A549 (cell line): ENCODE results near the gene CLDN11.

Experiments
- CEBPB ChIP-seq, 2 experiments: fragments of >200 bp in 1 of 2; sonication (Bioruptor Twin) in 1 of 2; formaldehyde crosslinking in 1 of 2; IDR thresholded peaks; 2 replicates each; pipeline ENCODE4 v1.6.1; 2012 to 2016
- EHMT2 ChIP-seq: fragments of 200-600 bp; sonication (generic); IDR thresholded peaks from 2 replicates; pipeline ENCODE4 v1.6.1; 2016; ENCODE audit warnings: antibody characterized with exemption, low read depth, mild to moderate bottlenecking, moderate library complexity
- EP300 ChIP-seq, 2 experiments: fragments of >200 bp; sonication (Bioruptor Twin); formaldehyde crosslinking; IDR thresholded peaks; 2 replicates in 1 of 2; 3 replicates in 1 of 2; pipeline ENCODE4 v1.6.1; 2016 to 2017
- FOSL2 ChIP-seq, 2 experiments: fragments of 450-650 bp in 1 of 2; fragments of >200 bp in 1 of 2; sonication (Bioruptor Twin) in 1 of 2; formaldehyde crosslinking; IDR thresholded peaks; 2 replicates each; pipeline versions ENCODE4 v1.5.0 to v1.6.1; 2016 to 2020; ENCODE audit warnings: mild to moderate bottlenecking in 1 of 2, moderate library complexity in 1 of 2
- JUNB ChIP-seq: fragments of >200 bp; sonication (Bioruptor Twin); formaldehyde crosslinking; IDR thresholded peaks from 2 replicates; pipeline ENCODE4 v1.6.1; 2016
- MAZ ChIP-seq: fragments of 150-350 bp; IDR thresholded peaks from 2 replicates; pipeline ENCODE4 v1.6.1; 2014; ENCODE audit warnings: antibody characterized with exemption, low read depth, low read length, borderline replicate concordance
- POLR2A ChIP-seq: IDR thresholded peaks from 2 replicates; pipeline ENCODE4 v1.6.1; 2012; ENCODE audit warnings: mild to moderate bottlenecking, low read length
- RAD21 ChIP-seq, 2 experiments: fragments of >200 bp in 1 of 2; sonication (Bioruptor Twin) in 1 of 2; formaldehyde crosslinking in 1 of 2; IDR thresholded peaks in 1 of 2; conservative IDR thresholded peaks in 1 of 2; 2 replicates in 1 of 2; 3 replicates in 1 of 2; pipeline ENCODE4 v1.6.1; 2012 to 2018; ENCODE audit warnings: inconsistent platforms in 1 of 2
- ZNF302 ChIP-seq: fragments of 250-450 bp; sonication (Bioruptor Pico); IDR thresholded peaks from 2 replicates; pipeline ENCODE4 v1.9.0; 2021; ENCODE audit warnings: inconsistent platforms, mild to moderate bottlenecking, moderate library complexity
- TF ChIP-seq, protein P1 (sequence below): fragments of >200 bp; sonication (Bioruptor Twin); formaldehyde crosslinking; IDR thresholded peaks from 3 replicates; pipeline ENCODE4 v1.5.1; 2016
- TF ChIP-seq, protein P2 (sequence below): IDR thresholded peaks from 2 replicates; pipeline ENCODE4 v1.6.1; 2012
- TF ChIP-seq, protein P3 (sequence below): fragments of 450-650 bp; IDR thresholded peaks from 2 replicates; pipeline ENCODE4 v1.6.1; 2014; ENCODE audit warnings: antibody characterized with exemption
- TF ChIP-seq, protein P4 (sequence below): IDR thresholded peaks from 2 replicates; pipeline ENCODE4 v1.6.1; 2012

DNA sequence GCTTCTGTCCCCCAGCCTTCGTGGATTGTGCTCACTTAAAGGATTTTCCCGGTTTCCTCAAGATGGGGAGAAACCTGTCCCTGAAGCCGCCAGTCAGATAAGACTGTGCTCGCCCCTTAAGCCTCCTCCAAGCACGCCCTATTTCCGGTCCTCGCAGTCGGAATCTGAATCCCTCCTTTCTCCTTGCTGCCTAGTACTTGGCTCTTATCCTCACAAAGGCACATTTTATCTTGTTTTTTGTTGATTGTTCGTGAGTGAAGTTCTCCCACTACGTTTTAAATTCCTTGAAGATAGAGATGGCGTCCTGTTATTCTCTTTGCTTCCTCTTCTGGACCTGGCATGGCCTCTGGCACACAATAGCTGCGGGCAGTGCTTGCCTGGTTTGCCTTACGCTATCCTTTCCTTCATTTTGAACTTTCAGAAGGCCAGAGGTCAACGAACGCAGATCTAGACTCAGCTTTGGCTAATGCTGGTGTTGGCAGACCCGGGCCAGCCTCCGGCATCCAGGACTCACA, 1.7 kb downstream of the CLDN11 start:
- TF ChIP-seq, protein P1, sequence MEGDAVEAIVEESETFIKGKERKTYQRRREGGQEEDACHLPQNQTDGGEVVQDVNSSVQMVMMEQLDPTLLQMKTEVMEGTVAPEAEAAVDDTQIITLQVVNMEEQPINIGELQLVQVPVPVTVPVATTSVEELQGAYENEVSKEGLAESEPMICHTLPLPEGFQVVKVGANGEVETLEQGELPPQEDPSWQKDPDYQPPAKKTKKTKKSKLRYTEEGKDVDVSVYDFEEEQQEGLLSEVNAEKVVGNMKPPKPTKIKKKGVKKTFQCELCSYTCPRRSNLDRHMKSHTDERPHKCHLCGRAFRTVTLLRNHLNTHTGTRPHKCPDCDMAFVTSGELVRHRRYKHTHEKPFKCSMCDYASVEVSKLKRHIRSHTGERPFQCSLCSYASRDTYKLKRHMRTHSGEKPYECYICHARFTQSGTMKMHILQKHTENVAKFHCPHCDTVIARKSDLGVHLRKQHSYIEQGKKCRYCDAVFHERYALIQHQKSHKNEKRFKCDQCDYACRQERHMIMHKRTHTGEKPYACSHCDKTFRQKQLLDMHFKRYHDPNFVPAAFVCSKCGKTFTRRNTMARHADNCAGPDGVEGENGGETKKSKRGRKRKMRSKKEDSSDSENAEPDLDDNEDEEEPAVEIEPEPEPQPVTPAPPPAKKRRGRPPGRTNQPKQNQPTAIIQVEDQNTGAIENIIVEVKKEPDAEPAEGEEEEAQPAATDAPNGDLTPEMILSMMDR: no peak
- TF ChIP-seq ZNF302 (CRISPR knock-in tag) (no peak), RAD21 (conservative IDR thresholded peaks at IDR 0.05 in 1 of 2, IDR thresholded peaks at IDR 0.05 in 1 of 2) (no peak), MAZ (no peak), CEBPB (IDR thresholded peaks at IDR 0.05) (no peak), POLR2A (no peak), FOSL2 (IDR thresholded peaks at IDR 0.05) (no peak), FOSL2 (CRISPR knock-in tag; IDR thresholded peaks at IDR 0.05) (no peak), EHMT2 (no peak), JUNB (no peak), EP300 (IDR thresholded peaks at IDR 0.05) (no peak)
- TF ChIP-seq, protein P2, sequence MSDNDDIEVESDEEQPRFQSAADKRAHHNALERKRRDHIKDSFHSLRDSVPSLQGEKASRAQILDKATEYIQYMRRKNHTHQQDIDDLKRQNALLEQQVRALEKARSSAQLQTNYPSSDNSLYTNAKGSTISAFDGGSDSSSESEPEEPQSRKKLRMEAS: no peak
- TF ChIP-seq, protein P3, sequence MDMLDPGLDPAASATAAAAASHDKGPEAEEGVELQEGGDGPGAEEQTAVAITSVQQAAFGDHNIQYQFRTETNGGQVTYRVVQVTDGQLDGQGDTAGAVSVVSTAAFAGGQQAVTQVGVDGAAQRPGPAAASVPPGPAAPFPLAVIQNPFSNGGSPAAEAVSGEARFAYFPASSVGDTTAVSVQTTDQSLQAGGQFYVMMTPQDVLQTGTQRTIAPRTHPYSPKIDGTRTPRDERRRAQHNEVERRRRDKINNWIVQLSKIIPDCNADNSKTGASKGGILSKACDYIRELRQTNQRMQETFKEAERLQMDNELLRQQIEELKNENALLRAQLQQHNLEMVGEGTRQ: no peak
- TF ChIP-seq, protein P4, sequence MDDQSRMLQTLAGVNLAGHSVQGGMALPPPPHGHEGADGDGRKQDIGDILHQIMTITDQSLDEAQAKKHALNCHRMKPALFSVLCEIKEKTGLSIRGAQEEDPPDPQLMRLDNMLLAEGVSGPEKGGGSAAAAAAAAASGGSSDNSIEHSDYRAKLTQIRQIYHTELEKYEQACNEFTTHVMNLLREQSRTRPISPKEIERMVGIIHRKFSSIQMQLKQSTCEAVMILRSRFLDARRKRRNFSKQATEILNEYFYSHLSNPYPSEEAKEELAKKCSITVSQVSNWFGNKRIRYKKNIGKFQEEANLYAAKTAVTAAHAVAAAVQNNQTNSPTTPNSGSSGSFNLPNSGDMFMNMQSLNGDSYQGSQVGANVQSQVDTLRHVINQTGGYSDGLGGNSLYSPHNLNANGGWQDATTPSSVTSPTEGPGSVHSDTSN: no peak
